Neural progenitor cell (in vitro differentiated cells): Measurements from ENCODE around the gene SPN. TPM values are rescaled to one million over a fixed set of nuclear protein-coding genes. Genes with fewer than 3 reads are reported as not detected.
"Not testable (repeated sequence)": the region's sequence is repeated elsewhere in the genome, so short reads cannot be mapped to it uniquely, and the experiment has no call there.

ENCODE experiments used
- DNase-seq: peaks from one replicate; pipeline ENCODE4 v3.0.0-alpha.2; 2016; ENCODE audit warnings: low spot score
- H2AFZ ChIP-seq: fragments of 200-600 bp; sonication (generic); replicated peaks from 2 replicates; pipeline ENCODE4 v1.6.1; 2016; ENCODE audit warnings: antibody characterized with exemption
- H3F3A ChIP-seq: fragments of 200-600 bp; sonication (generic); 2 replicates; pipeline ENCODE4 v1.6.1; 2016; ENCODE audit warnings: antibody characterized with exemption, low read depth
- H3K27ac ChIP-seq: fragments of 200-600 bp; sonication (generic); 2 replicates; pipeline ENCODE4 v1.5.1; 2016; ENCODE audit warnings: mild to moderate bottlenecking
- H3K27me3 ChIP-seq: fragments of 200-600 bp; sonication (generic); 2 replicates; pipeline ENCODE4 v1.6.1; 2016; ENCODE audit warnings: mild to moderate bottlenecking, moderate library complexity
- H3K36me3 ChIP-seq: fragments of 200-600 bp; sonication (generic); 2 replicates; pipeline ENCODE4 v1.5.1; 2016
- H3K4me1 ChIP-seq: fragments of 200-600 bp; sonication (generic); 2 replicates; pipeline ENCODE4 v1.6.1; 2016; ENCODE audit warnings: mixed run types
- H3K4me2 ChIP-seq: fragments of 200-600 bp; sonication (generic); 2 replicates; pipeline ENCODE4 v1.6.1; 2016
- H3K4me3 ChIP-seq: fragments of 200-600 bp; sonication (generic); 2 replicates; pipeline ENCODE4 v1.5.1; 2016
- H3K79me2 ChIP-seq: fragments of 200-600 bp; sonication (generic); 2 replicates; pipeline ENCODE4 v1.6.1; 2016; ENCODE audit warnings: low read depth
- H3K9ac ChIP-seq: fragments of 200-600 bp; sonication (generic); 2 replicates; pipeline ENCODE4 v1.6.1; 2016
- H3K9me3 ChIP-seq: fragments of 200-600 bp; sonication (generic); 2 replicates; pipeline ENCODE4 v1.5.1; 2016; ENCODE audit warnings: low read depth
- H4K20me1 ChIP-seq: fragments of 200-600 bp; sonication (generic); 2 replicates; pipeline ENCODE4 v1.6.1; 2016; ENCODE audit warnings: low read depth
- H3K27ac Mint-ChIP-seq: 3 replicates; pipeline ENCODE4 v1.8.0; 2021; ENCODE audit warnings: mixed read lengths
- H3K27me3 Mint-ChIP-seq: 2 replicates; pipeline ENCODE4 v1.8.0; 2022; ENCODE audit warnings: low read depth, mild to moderate bottlenecking, inconsistent platforms, moderate library complexity, mixed read lengths; ENCODE audit not compliant: insufficient read depth
- H3K36me3 Mint-ChIP-seq: 3 replicates; pipeline ENCODE4 v1.8.0; 2021; ENCODE audit warnings: mixed read lengths
- H3K4me1 Mint-ChIP-seq: 3 replicates; pipeline ENCODE4 v1.8.0; 2021; ENCODE audit warnings: mixed read lengths
- H3K4me3 Mint-ChIP-seq: 3 replicates; pipeline ENCODE4 v1.8.0; 2021; ENCODE audit warnings: mild to moderate bottlenecking, moderate library complexity, mixed read lengths
- H3K9me3 Mint-ChIP-seq: 3 replicates; pipeline ENCODE4 v1.8.0; 2020; ENCODE audit warnings: mixed read lengths
- CTCF ChIP-seq: fragments of 200-600 bp; sonication (generic); IDR thresholded peaks from 2 replicates; pipeline ENCODE4 v1.5.1; 2017; ENCODE audit warnings: antibody characterized with exemption, mild to moderate bottlenecking
- EZH2 ChIP-seq: fragments of 200-600 bp; sonication (generic); IDR thresholded peaks from 2 replicates; pipeline ENCODE4 v1.6.1; 2017; ENCODE audit warnings: antibody characterized with exemption, mild to moderate bottlenecking, moderate library complexity
- EZH2phosphoT487 ChIP-seq: fragments of 200-600 bp; sonication (generic); IDR thresholded peaks from 2 replicates; pipeline ENCODE4 v1.6.1; 2017; ENCODE audit warnings: antibody characterized with exemption
- total RNA-seq: library from RNA; depleted of rRNA; stranded (reverse); fragments of >200 nt; gene quantifications from 2 replicates; pipeline ENCODE4 v1.2.3, GENCODE V29; 2015; ENCODE audit warnings: low replicate concordance

The SPN gene
- total RNA-seq, 1 donor from 2014 or later: 0.02 TPM

- no peak for DNase-seq
- Histone ChIP-seq H3K79me2 (peaks cover 86% of the 10 kb centered on the region), H3K4me3 (no peak overlapping the region), H3K27me3 (no peaks in the 10 kb centered on the region), H3K9me3 (no peaks in the 10 kb centered on the region), H3K9ac (no peak overlapping the region), H3K27ac (no peak overlapping the region), H3K36me3 (no peaks in the 10 kb centered on the region), H4K20me1 (peaks cover 10% of the 10 kb centered on the region), H3F3A (no peaks in the 10 kb centered on the region), H3K4me2 (no peak overlapping the region), H3K4me1 (no peaks in the 10 kb centered on the region), H2AFZ (no peak overlapping the region)
- TF ChIP-seq CTCF: no peak
- TF ChIP-seq EZH2phosphoT487: no peak
- TF ChIP-seq EZH2: no peak
- peaks cover 14% of the 10 kb centered on the region for H3K27me3 Mint-ChIP-seq
- peaks cover 21% of the 10 kb centered on the region for H3K36me3 Mint-ChIP-seq
- peaks cover 18% of the 10 kb centered on the region for H3K4me1 Mint-ChIP-seq
- no peak overlapping the region for H3K4me3 Mint-ChIP-seq
- peaks cover 14% of the 10 kb centered on the region for H3K9me3 Mint-ChIP-seq
- peak overlapping the region; percentile 7 for H3K27ac Mint-ChIP-seq
These were observed 24.7 kb downstream of the SPN start for GRCh38 chr16:29687755-29688154.

GRCh38 chr16:29688172-29688571, 25.1 kb downstream of the SPN start:
- H3K27me3 Mint-ChIP-seq: peaks cover 14% of the 10 kb centered on the region
- Histone ChIP-seq H3K36me3 (no peaks in the 10 kb centered on the region), H3K9me3 (no peaks in the 10 kb centered on the region), H3K79me2 (peaks cover 86% of the 10 kb centered on the region), H3K27ac (no peak overlapping the region), H3K4me1 (no peaks in the 10 kb centered on the region), H3K4me3 (no peak overlapping the region), H4K20me1 (peaks cover 10% of the 10 kb centered on the region), H3K4me2 (no peak overlapping the region), H3K27me3 (no peaks in the 10 kb centered on the region), H3F3A (no peaks in the 10 kb centered on the region), H2AFZ (no peak overlapping the region), H3K9ac (no peak overlapping the region)
- H3K27ac Mint-ChIP-seq: peak overlapping the region; percentile 7
- no peak for TF ChIP-seq CTCF
- no peak for TF ChIP-seq EZH2phosphoT487
- TF ChIP-seq EZH2: no peak
- no peak overlapping the region for H3K4me3 Mint-ChIP-seq
- no peak for DNase-seq
- peaks cover 14% of the 10 kb centered on the region for H3K9me3 Mint-ChIP-seq
- H3K4me1 Mint-ChIP-seq: peaks cover 18% of the 10 kb centered on the region
- H3K36me3 Mint-ChIP-seq: peaks cover 21% of the 10 kb centered on the region

GRCh38 chr16:29689490-29690351, 26.7 kb downstream of the SPN start:
- H3K4me3 ChIP-seq: not testable (repeated sequence)
- H3K79me2 ChIP-seq: peaks cover 89% of the 10 kb centered on the region
- H4K20me1 ChIP-seq: peaks cover 13% of the 10 kb centered on the region

GRCh38 chr16:29692606-29693005, 29.6 kb downstream of the SPN start:
- not testable (repeated sequence) for H3F3A ChIP-seq, H3K4me3 ChIP-seq, H3K4me1 ChIP-seq, H3K27me3 Mint-ChIP-seq, H3K27ac Mint-ChIP-seq, H3K27me3 ChIP-seq, DNase-seq, H3K36me3 ChIP-seq, H3K4me3 Mint-ChIP-seq, H3K27ac ChIP-seq, H3K4me1 Mint-ChIP-seq, H3K9ac ChIP-seq, H3K4me2 ChIP-seq, H2AFZ ChIP-seq, H4K20me1 ChIP-seq, H3K9me3 ChIP-seq
- Mint-ChIP-seq H3K36me3 (peaks cover 21% of the 10 kb centered on the region), H3K9me3 (peaks cover 14% of the 10 kb centered on the region)
- H3K79me2 ChIP-seq: peaks cover 63% of the 10 kb centered on the region

More at GRCh38 chr16:29689490-29690351, 26.7 kb downstream of the SPN start:
- Mint-ChIP-seq H3K27me3 (peaks cover 14% of the 10 kb centered on the region), H3K4me1 (peaks cover 18% of the 10 kb centered on the region), H3K9me3 (peaks cover 14% of the 10 kb centered on the region), H3K36me3 (peaks cover 21% of the 10 kb centered on the region)
- H3K4me1 ChIP-seq, DNase-seq, H2AFZ ChIP-seq, H3K9ac ChIP-seq, H3K4me3 Mint-ChIP-seq, H3K27ac ChIP-seq, H3K36me3 ChIP-seq, H3F3A ChIP-seq, H3K27ac Mint-ChIP-seq, H3K27me3 ChIP-seq, H3K4me2 ChIP-seq, H3K9me3 ChIP-seq: not testable (repeated sequence)
